Panc1 (cell line): ENCODE data around the gene MED9. TPM values are rescaled to one million over a fixed set of nuclear protein-coding genes. Genes with fewer than 3 reads are reported as not detected.

Experiments used
- ATAC-seq: fragments of 200-7000 bp; cut with Tn5 transposase; 2 replicates; pipeline ENCODE4 v1.9.1; 2020; ENCODE audit warnings: mild to moderate bottlenecking, moderate library complexity
- BruUV-seq: library from RNA; stranded (reverse); fragments of 400-500 nt; replicated peaks from 2 replicates; lab custom pipeline; 2021; lab: Mats Ljungman, UMichigan
- CTCF ChIA-PET: fragments of 300-600 bp; sonication (Branson Sonifier 250); formaldehyde crosslinking; loops from one replicate; lab custom pipeline; 2022; ENCODE audit warnings: antibody characterized with exemption; lab: Charles Lee
- POLR2A ChIA-PET: fragments of 300-600 bp; sonication (Branson Sonifier 250); formaldehyde crosslinking; loops from one replicate; lab custom pipeline; 2022; ENCODE audit warnings: antibody characterized with exemption; lab: Charles Lee
- DNase-seq: peaks from one replicate; pipeline ENCODE4 v3.0.0-alpha.2; 2010; ENCODE audit warnings: low read depth, low spot score
- H3K27ac ChIP-seq: 2 replicates; pipeline ENCODE4 v1.5.1; 2011; ENCODE audit warnings: mild to moderate bottlenecking, low read length, inconsistent platforms
- H3K27me3 ChIP-seq: fragments of 200-500 bp; sonication (Bioruptor generic); 2 replicates; pipeline ENCODE4 v1.6.0; 2014; ENCODE audit warnings: low read length, inconsistent platforms; ENCODE audit not compliant: control insufficient read depth, insufficient read depth
- H3K36me3 ChIP-seq: fragments of 200-500 bp; sonication (Bioruptor generic); 2 replicates; pipeline ENCODE4 v1.5.1; 2014; ENCODE audit warnings: inconsistent platforms, mild to moderate bottlenecking, low read length, moderate library complexity; ENCODE audit not compliant: control insufficient read depth, insufficient read depth
- H3K4me1 ChIP-seq: 2 replicates; pipeline ENCODE4 v1.5.1; 2011; ENCODE audit warnings: inconsistent platforms, mild to moderate bottlenecking, low read length, moderate library complexity; ENCODE audit not compliant: control insufficient read depth, insufficient read depth
- H3K4me3 ChIP-seq, 2 experiments: 2 replicates each; pipeline ENCODE4 v1.5.1; 2011 to 2012; ENCODE audit warnings: low read depth in 2 of 2, low read length in 2 of 2, mild to moderate bottlenecking in 2 of 2, inconsistent platforms in 1 of 2, moderate library complexity in 1 of 2
- H3K9me3 ChIP-seq: fragments of 200-500 bp; sonication (Bioruptor generic); 2 replicates; pipeline ENCODE4 v1.5.1; 2014; ENCODE audit warnings: low read depth, mild to moderate bottlenecking, inconsistent platforms, low read length, moderate library complexity; ENCODE audit not compliant: control insufficient read depth, insufficient read depth
- POLR2AphosphoS5 ChIP-seq: IDR thresholded peaks from 2 replicates; pipeline ENCODE4 v1.6.1; 2012; ENCODE audit warnings: mild to moderate bottlenecking, low read depth, low read length, moderate library complexity
- SIN3A ChIP-seq: IDR thresholded peaks from 2 replicates; pipeline ENCODE4 v1.6.1; 2012; ENCODE audit warnings: low read depth, mild to moderate bottlenecking, low read length, moderate library complexity, borderline replicate concordance; ENCODE audit not compliant: insufficient read depth
- TCF7L2 ChIP-seq: IDR thresholded peaks from 2 replicates; pipeline ENCODE4 v1.6.1; 2011; ENCODE audit warnings: mild to moderate bottlenecking, low read depth, low read length, inconsistent platforms
- in situ Hi-C: cut with HindIII; loops from 2 replicates; pipeline ENCODE4 v1.10.0; 2016; ENCODE audit warnings: low sequenced_read_pairs, low pct_unique_long_range_greater_than_20kb
- intact Hi-C: fragments of 100-400 bp; cut with micrococcal nuclease; formaldehyde crosslinking; loops from one replicate; pipeline ENCODE4 v1.10.0; 2022; ENCODE audit not compliant: unreplicated experiment
- total RNA-seq: library from RNA; stranded (reverse); gene quantifications from one replicate; pipeline ENCODE4 v1.2.1, GENCODE V29; 2021; ENCODE audit not compliant: unreplicated experiment
- TF ChIP-seq, protein P1 (sequence below): fragments of 450-650 bp; IDR thresholded peaks from 2 replicates; pipeline ENCODE4 v1.5.1; 2017; ENCODE audit warnings: mild to moderate bottlenecking
- TF ChIP-seq, protein P2 (sequence below), 2 experiments: IDR thresholded peaks; 2 replicates each; pipeline ENCODE4 v1.6.1; 2011 to 2012; ENCODE audit warnings: low read depth in 2 of 2, control low read depth in 1 of 2, low read length in 1 of 2, mild to moderate bottlenecking in 1 of 2, moderate library complexity in 1 of 2; ENCODE audit not compliant: insufficient read depth in 1 of 2

MED9 gene
- total RNA-seq, 1 experiment from 2014 or later, result 11.1 TPM

DNA sequence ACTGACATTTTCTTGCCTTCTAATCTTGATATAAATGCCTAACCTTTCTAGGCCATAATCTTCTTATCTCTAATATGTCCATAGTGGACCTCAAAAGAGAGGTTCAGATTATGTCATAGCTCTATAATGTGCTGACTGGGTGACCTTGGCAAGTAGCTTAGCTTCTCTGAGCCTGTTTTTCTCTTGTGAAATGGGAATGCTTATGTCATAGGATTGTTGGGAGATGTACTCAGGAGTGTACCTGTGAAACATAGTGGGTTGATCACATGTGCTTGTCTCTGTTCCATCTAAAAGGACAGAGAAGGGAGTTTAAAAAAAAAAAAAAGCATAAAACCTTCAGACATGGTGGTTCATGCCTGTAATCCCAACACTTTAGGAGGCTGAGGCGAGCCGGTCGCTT lies 2.4 kb downstream of the MED9 start:
- ChIA-PET CTCF (no interaction called here), POLR2A (no interaction called here)
- H3K4me1 ChIP-seq, result peaks cover 4% of the 10 kb centered on the region; the same call in 1 of the 2 replicates
- no peaks in the 10 kb centered on the region for H3K9me3 ChIP-seq
- peaks cover 4% of the 10 kb centered on the region for H3K36me3 ChIP-seq
- DNase-seq, result no peak
- H3K27ac ChIP-seq, result no peak overlapping the region
- in situ Hi-C loops (no loop called here), intact Hi-C loops (no loop called here)
- no peak for TF ChIP-seq TCF7L2
- H3K4me3 ChIP-seq, result no peak overlapping the region
- BruUV-seq, result no TSS peak
- no peaks in the 10 kb centered on the region for H3K27me3 ChIP-seq
- no peak for ATAC-seq

- ATAC-seq (no peak), DNase-seq (no peak)
- in situ Hi-C loops (no loop called here), intact Hi-C loops (no loop called here)
- Histone ChIP-seq H3K4me3 (no peak overlapping the region), H3K27ac (no peak overlapping the region), H3K27me3 (no peaks in the 10 kb centered on the region), H3K9me3 (no peaks in the 10 kb centered on the region), H3K36me3 (peaks cover 4% of the 10 kb centered on the region), H3K4me1 (peaks cover 4% of the 10 kb centered on the region; the same call in 1 of the 2 replicates)
- POLR2A ChIA-PET, result no interaction called here
- CTCF ChIA-PET, result no interaction called here
- TF ChIP-seq POLR2AphosphoS5 (no peak), TCF7L2 (no peak), SIN3A (no peak)
- TF ChIP-seq, protein P1, sequence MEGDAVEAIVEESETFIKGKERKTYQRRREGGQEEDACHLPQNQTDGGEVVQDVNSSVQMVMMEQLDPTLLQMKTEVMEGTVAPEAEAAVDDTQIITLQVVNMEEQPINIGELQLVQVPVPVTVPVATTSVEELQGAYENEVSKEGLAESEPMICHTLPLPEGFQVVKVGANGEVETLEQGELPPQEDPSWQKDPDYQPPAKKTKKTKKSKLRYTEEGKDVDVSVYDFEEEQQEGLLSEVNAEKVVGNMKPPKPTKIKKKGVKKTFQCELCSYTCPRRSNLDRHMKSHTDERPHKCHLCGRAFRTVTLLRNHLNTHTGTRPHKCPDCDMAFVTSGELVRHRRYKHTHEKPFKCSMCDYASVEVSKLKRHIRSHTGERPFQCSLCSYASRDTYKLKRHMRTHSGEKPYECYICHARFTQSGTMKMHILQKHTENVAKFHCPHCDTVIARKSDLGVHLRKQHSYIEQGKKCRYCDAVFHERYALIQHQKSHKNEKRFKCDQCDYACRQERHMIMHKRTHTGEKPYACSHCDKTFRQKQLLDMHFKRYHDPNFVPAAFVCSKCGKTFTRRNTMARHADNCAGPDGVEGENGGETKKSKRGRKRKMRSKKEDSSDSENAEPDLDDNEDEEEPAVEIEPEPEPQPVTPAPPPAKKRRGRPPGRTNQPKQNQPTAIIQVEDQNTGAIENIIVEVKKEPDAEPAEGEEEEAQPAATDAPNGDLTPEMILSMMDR, result no peak
- TF ChIP-seq, protein P2, sequence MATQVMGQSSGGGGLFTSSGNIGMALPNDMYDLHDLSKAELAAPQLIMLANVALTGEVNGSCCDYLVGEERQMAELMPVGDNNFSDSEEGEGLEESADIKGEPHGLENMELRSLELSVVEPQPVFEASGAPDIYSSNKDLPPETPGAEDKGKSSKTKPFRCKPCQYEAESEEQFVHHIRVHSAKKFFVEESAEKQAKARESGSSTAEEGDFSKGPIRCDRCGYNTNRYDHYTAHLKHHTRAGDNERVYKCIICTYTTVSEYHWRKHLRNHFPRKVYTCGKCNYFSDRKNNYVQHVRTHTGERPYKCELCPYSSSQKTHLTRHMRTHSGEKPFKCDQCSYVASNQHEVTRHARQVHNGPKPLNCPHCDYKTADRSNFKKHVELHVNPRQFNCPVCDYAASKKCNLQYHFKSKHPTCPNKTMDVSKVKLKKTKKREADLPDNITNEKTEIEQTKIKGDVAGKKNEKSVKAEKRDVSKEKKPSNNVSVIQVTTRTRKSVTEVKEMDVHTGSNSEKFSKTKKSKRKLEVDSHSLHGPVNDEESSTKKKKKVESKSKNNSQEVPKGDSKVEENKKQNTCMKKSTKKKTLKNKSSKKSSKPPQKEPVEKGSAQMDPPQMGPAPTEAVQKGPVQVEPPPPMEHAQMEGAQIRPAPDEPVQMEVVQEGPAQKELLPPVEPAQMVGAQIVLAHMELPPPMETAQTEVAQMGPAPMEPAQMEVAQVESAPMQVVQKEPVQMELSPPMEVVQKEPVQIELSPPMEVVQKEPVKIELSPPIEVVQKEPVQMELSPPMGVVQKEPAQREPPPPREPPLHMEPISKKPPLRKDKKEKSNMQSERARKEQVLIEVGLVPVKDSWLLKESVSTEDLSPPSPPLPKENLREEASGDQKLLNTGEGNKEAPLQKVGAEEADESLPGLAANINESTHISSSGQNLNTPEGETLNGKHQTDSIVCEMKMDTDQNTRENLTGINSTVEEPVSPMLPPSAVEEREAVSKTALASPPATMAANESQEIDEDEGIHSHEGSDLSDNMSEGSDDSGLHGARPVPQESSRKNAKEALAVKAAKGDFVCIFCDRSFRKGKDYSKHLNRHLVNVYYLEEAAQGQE (IDR thresholded peaks at IDR 0.05; ENCODE audit: insufficient read depth in 1 of 2, low read depth in 2 of 2, low read length in 1 of 2), result no peak
- no TSS peak for BruUV-seq
Observed at GRCh38 chr17:17480593-17481148, 3.9 kb downstream of the MED9 start.

DNA sequence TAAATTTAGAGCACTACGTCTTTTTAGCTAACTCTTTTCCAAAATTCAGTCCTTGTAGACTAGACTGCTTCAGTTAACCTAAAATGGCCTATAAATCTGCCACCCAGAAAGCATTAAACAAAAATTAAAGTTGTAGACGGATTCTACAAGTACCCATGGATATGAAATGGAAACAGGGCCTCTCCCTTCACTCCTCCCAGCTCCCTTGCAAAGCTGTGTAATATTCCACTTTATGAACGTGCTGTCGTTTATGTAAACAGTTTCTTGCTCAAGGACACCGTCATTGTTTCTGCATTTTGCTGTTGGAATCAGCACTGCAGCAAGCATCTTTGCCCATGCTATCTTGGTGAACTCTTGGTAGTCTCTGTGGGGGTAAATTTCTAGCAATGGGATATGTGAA lies 5.1 kb downstream of the MED9 start:
- Histone ChIP-seq H3K4me1 (peaks cover 4% of the 10 kb centered on the region; the same call in 1 of the 2 replicates), H3K9me3 (no peaks in the 10 kb centered on the region), H3K27ac (no peak overlapping the region), H3K27me3 (no peaks in the 10 kb centered on the region), H3K4me3 (no peak overlapping the region), H3K36me3 (peaks cover 4% of the 10 kb centered on the region)
- DNase-seq (no peak), ATAC-seq (no peak)
- in situ Hi-C loops (no loop called here), intact Hi-C loops (no loop called here)
- ChIA-PET POLR2A (no interaction called here), CTCF (no interaction called here)
- no TSS peak for BruUV-seq
- TF ChIP-seq SIN3A (no peak), POLR2AphosphoS5 (no peak), TCF7L2 (no peak)
- TF ChIP-seq, protein P2 (IDR thresholded peaks at IDR 0.05; ENCODE audit: insufficient read depth in 1 of 2, low read depth in 2 of 2, low read length in 1 of 2), result no peak
- TF ChIP-seq, protein P1, result no peak
